Loucy (cell line): ENCODE measurements around the gene MCTP2.

ENCODE experiments used
- H2AFZ ChIP-seq: fragments of 200-600 bp; sonication (generic); 2 replicates; pipeline ENCODE4 v1.6.0; 2016; ENCODE audit warnings: antibody characterized with exemption, mild to moderate bottlenecking, low read length, moderate library complexity
- H3F3A ChIP-seq: fragments of 200-600 bp; 2 replicates; pipeline ENCODE4 v1.6.0; 2016; ENCODE audit warnings: antibody characterized with exemption, low read depth, mild to moderate bottlenecking
- H3K27me3 ChIP-seq: fragments of 200-600 bp; sonication (generic); 2 replicates; pipeline ENCODE4 v1.6.1; 2014; ENCODE audit warnings: low read length, mild to moderate bottlenecking; ENCODE audit not compliant: insufficient read depth, poor library complexity, severe bottlenecking
- H3K36me3 ChIP-seq: fragments of 200-600 bp; sonication (generic); 2 replicates; pipeline ENCODE4 v1.6.1; 2016; ENCODE audit warnings: low read length; ENCODE audit not compliant: insufficient read depth
- H3K4me1 ChIP-seq: fragments of 200-600 bp; sonication (generic); 2 replicates; pipeline ENCODE4 v1.5.1; 2014; ENCODE audit warnings: low read length, mild to moderate bottlenecking; ENCODE audit not compliant: insufficient read depth, poor library complexity, severe bottlenecking
- H3K4me2 ChIP-seq: fragments of 200-600 bp; sonication (generic); 2 replicates; pipeline ENCODE4 v1.6.0; 2014; ENCODE audit warnings: antibody characterized with exemption, low read length, low read depth, mild to moderate bottlenecking; ENCODE audit not compliant: poor library complexity, severe bottlenecking
- H3K4me3 ChIP-seq: fragments of 200-600 bp; sonication (generic); 2 replicates; pipeline ENCODE4 v1.5.1; 2014; ENCODE audit warnings: low read length, mild to moderate bottlenecking, mixed read lengths; ENCODE audit not compliant: poor library complexity, severe bottlenecking
- H3K79me2 ChIP-seq: fragments of 200-600 bp; sonication (generic); 2 replicates; pipeline ENCODE4 v1.6.1; 2014; ENCODE audit warnings: low read length; ENCODE audit not compliant: insufficient read depth
- H3K9ac ChIP-seq: fragments of 200-600 bp; sonication (generic); 2 replicates; pipeline ENCODE4 v1.6.0; 2014; ENCODE audit warnings: mild to moderate bottlenecking, low read depth, low read length, moderate library complexity; ENCODE audit not compliant: poor library complexity, severe bottlenecking
- H3K9me2 ChIP-seq: fragments of 200-600 bp; sonication (generic); replicated peaks from 2 replicates; pipeline ENCODE4 v1.6.1; 2016; ENCODE audit warnings: low read depth, low read length, mixed read lengths
- H3K9me3 ChIP-seq: fragments of 200-600 bp; sonication (generic); 2 replicates; pipeline ENCODE4 v1.6.1; 2014; ENCODE audit warnings: mild to moderate bottlenecking, antibody characterized with exemption, low read length, low read depth; ENCODE audit not compliant: insufficient read depth
- H4K20me1 ChIP-seq: fragments of 200-600 bp; sonication (generic); 2 replicates; pipeline ENCODE4 v1.6.0; 2014; ENCODE audit warnings: antibody characterized with exemption, low read length, mild to moderate bottlenecking; ENCODE audit not compliant: insufficient read depth, poor library complexity, severe bottlenecking
- CTCF ChIP-seq: fragments of 200-600 bp; sonication (generic); conservative IDR thresholded peaks from 2 replicates; pipeline ENCODE4 v1.5.1; 2014; ENCODE audit warnings: mild to moderate bottlenecking, antibody characterized with exemption, low read length
- EZH2phosphoT487 ChIP-seq: fragments of 200-600 bp; IDR thresholded peaks from 2 replicates; pipeline ENCODE4 v1.6.1; 2018; ENCODE audit warnings: antibody characterized with exemption, mild to moderate bottlenecking, moderate library complexity, borderline replicate concordance

Gene MCTP2

GRCh38 chr15:94274745-94275144 is 43.4 kb downstream of the MCTP2 start:
- Histone ChIP-seq H3K36me3 (no peaks in the 10 kb centered on the region), H4K20me1 (no peaks in the 10 kb centered on the region), H2AFZ (no peak overlapping the region), H3K79me2 (peaks cover 89% of the 10 kb centered on the region), H3F3A (peaks cover 15% of the 10 kb centered on the region), H3K9me3 (no peaks in the 10 kb centered on the region), H3K27me3 (no peaks in the 10 kb centered on the region), H3K4me3 (no peak overlapping the region), H3K4me1 (peaks cover 84% of the 10 kb centered on the region), H3K4me2 (peak overlapping the region; percentile 46), H3K9ac (no peak overlapping the region), H3K9me2 (no peaks in the 10 kb centered on the region)
- TF ChIP-seq EZH2phosphoT487 = no peak
- no peak for TF ChIP-seq CTCF

- no peaks in the 10 kb centered on the region for H3K9me2 ChIP-seq
- peaks cover 17% of the 10 kb centered on the region for H3K36me3 ChIP-seq
- H3K9ac ChIP-seq = peak overlapping the region; percentile 15
- H3K9me3 ChIP-seq = peaks cover 13% of the 10 kb centered on the region; the same call in 1 of the 2 replicates
- no peak overlapping the region for H3K4me3 ChIP-seq
- no peak overlapping the region for H3K4me2 ChIP-seq
- no peaks in the 10 kb centered on the region for H3K27me3 ChIP-seq
- peaks cover 95% of the 10 kb centered on the region for H3K79me2 ChIP-seq
- no peak for TF ChIP-seq EZH2phosphoT487
- TF ChIP-seq CTCF = no peak
- no peak overlapping the region for H2AFZ ChIP-seq
- H3F3A ChIP-seq = peaks cover 15% of the 10 kb centered on the region
- H3K4me1 ChIP-seq = peaks cover 75% of the 10 kb centered on the region
- no peaks in the 10 kb centered on the region for H4K20me1 ChIP-seq
Measured at GRCh38 chr15:94277485-94277884, 46.1 kb downstream of the MCTP2 start.

- no peaks in the 10 kb centered on the region for H4K20me1 ChIP-seq
- TF ChIP-seq CTCF (no peak), EZH2phosphoT487 (no peak)
- peaks cover 100% of the 10 kb centered on the region for H3K79me2 ChIP-seq
- no peaks in the 10 kb centered on the region for H3K9me2 ChIP-seq
- peaks cover 21% of the 10 kb centered on the region for H3K36me3 ChIP-seq
- no peaks in the 10 kb centered on the region for H3K27me3 ChIP-seq
- no peaks in the 10 kb centered on the region for H3F3A ChIP-seq
- no peak overlapping the region for H3K4me3 ChIP-seq
- H3K9me3 ChIP-seq = peaks cover 13% of the 10 kb centered on the region; the same call in 1 of the 2 replicates
- peaks cover 76% of the 10 kb centered on the region for H3K4me1 ChIP-seq
- H2AFZ ChIP-seq = no peak overlapping the region
- H3K9ac ChIP-seq = peak overlapping the region; percentile 22
- H3K4me2 ChIP-seq = peak overlapping the region; percentile 16
Measured at GRCh38 chr15:94279736-94280135, 48.4 kb downstream of the MCTP2 start.
